ENCODE data around the gene PRUNE2.

Gene PRUNE2

DNA sequence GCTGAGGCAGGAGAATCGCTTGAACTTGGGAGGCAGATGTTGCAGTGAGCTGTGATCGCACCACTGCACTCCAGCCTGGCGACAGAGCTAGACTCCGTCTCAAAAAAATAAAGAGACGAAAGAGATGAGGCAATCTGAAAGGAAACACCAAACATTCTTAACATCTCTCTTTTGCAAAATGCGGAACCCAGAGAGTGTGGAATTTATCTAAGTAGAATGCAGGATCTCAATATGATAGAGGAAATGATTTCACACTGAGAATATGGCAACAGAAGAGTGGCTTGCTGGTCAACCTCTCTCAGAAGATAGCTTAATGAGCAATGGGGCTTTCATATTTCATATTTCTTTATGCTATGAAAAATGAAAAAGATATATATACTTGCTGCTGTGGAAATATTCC is 175.1 kb downstream of the PRUNE2 start:
- no peak for DNase-seq

DNA sequence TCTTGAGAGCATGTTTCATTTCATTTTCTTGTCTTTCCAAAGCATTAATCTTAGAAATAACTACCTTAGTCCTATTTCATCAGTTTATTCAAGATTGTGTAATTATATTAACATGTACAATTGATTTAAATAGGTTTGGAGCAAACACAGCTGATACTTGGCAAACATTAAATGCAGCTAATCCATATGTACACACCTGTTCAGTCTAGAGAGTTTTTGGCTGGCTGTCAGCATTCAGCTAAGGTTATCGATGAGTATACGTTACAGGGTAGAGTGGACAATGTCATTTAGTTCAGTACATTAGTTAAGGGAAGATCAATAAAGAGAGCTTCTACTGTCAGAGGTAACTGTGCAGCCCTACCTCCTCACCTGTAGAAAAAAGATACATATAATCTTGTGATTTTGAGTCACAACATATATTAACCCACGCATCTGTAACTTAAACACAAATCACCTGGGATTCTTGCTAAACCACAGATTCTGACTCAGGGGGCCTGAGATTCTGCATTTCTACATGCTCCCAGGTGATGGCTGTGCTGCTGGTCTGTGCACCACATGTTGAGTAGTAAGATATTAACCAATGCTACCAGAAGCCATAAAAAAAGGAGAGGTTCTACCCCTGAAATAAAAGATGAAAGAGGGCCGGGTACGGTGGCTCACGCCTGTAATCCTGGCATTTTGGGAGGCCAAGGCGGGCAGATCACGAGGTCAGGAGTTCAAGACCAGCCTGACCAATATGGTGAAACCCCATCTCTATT is 175.8 kb downstream of the PRUNE2 start:
- no peak for DNase-seq

DNA sequence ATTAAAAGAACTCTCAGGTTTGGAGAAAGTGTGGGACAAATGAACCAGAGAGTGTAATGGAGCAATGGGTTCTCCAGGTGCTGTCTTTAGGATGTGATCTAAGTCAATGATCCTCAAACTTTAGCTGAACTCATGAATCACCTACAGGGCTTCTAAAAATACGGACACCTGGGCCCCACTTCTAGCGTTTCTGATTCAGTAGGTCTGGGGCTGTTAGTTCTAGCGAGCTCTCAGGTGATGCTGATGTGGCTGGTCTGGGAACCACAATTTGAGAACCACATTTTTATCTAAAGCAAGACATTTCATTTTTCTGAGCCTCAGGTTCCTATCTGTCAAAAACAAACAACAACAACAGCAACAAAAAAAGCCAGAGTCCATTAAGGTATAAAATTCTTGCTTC is 176.8 kb downstream of the PRUNE2 start:
- no peak for DNase-seq

DNA sequence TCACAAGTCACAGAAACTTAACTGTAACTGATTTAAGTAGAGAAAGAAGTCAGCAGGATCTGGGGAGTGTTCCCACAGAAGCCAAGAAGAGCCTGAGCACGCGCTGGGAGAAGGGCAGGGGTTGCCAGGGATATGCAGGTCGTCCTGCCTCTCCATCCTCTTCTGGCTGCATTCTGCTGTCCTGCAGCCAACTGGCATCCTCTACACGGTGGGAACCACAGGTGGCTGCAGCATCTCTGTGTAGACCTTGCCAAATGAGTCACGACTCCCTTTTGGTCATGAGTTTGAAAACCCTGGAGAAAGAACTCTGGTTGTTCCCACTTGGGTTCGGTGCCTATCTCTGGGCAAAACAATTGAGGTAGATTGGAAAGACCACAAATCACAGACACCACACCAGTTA is 180.0 kb downstream of the PRUNE2 start:
- DNase-seq, result peak; percentile 1 to 47

DNA sequence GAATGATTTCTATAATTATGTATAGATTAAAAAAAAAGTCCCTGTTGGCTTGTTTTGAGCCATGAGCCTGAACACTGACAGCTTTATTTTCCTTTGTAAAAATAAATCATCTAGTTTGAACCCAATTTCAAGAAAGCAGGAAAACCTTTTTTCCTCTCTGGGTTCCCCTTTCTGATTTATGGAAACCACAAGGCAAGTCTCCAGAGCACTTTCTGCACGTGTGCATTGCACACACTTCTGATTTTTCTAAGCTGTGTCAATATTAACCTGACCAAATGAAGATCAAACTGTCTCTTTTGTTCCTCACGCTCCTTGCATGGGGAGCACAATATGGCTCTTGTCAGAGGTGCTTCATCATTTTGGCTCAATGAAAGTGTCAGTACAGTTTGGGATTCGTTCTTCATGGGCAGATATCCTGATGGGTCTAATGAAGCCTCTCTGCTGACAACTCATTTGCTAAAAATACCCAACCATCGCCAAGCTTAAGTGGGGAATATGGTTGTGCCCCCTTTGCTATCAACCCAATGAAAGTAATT is 180.8 kb downstream of the PRUNE2 start:
- peak in 1 of 2 experiments; percentile 1 for DNase-seq

DNA sequence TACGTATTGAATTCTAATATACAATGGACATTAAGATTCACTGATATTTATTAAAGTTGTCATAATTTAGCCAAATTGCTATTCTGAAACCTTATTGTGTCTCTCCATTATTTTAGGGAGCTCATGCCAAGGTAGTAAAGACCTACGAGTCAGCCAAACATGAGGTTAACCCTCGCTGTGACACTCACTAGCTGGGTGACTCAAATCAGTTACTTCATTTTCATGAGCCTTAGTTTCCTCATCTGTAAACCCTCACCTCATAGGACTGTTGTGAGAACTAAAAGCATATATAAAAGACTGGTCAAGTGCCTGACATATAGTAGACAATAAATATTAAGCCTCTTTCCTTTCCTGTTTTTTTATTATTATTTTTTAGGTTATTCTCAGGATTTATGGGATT is 185.7 kb downstream of the PRUNE2 start:
- DNase-seq, result no peak

DNA sequence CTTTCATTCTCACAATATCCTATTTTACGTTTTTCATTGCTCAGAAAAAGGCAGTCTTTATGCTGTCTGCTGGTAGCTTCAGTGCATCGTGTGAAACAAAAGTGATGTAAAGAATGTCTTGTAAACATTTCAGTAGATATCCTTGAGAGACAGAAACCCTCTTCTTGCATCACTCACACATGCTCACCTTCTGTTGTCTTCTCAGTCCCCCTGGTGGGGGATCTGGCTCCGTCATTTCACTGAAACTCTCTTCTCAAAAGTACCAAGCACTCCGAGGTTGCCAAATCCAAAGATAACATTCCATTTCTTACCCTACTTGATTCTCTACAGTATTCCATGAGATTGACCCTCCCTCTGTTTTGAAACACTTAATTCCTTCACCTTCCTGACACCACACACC is 187.7 kb downstream of the PRUNE2 start:
- DNase-seq, result no peak

DNA sequence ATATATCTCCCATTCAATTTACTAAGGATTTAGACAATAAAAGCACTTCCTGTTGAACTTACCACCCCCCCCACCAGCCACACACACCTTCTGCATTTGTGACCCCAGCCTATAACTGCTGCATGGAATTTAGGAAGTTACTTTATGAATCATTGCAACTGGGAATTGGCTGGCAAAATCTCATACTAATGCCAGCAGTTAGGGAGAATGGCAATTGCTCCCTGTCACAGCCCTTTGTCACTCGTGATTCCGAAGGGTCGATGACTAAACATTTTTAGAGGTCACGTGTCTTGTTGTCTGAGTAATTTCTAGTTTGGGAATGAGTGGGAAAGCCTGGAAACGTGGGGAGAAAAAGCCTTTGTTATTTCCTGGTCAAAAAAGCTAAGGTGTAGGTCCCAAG is 188.3 kb downstream of the PRUNE2 start:
- DNase-seq, result no peak

DNA sequence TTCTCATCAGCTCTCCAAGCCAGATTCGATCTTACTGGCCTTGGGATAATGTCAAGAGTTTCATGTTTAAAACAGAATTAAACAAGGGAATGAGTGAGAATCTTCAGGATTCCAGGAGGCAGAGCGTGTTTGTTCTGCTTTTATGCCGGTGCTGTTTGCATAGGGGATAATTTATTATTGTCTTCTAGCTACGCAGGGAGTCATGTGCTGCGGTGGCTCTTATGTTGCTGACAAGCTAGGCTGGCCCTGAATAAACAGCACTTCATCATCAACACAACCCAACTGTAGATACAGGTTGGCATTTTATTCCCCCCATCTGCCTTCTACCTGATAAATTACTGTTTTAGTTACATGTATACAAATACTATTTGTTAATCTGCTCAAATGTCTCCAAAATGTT is 188.7 kb downstream of the PRUNE2 start:
- no peak for DNase-seq

DNA sequence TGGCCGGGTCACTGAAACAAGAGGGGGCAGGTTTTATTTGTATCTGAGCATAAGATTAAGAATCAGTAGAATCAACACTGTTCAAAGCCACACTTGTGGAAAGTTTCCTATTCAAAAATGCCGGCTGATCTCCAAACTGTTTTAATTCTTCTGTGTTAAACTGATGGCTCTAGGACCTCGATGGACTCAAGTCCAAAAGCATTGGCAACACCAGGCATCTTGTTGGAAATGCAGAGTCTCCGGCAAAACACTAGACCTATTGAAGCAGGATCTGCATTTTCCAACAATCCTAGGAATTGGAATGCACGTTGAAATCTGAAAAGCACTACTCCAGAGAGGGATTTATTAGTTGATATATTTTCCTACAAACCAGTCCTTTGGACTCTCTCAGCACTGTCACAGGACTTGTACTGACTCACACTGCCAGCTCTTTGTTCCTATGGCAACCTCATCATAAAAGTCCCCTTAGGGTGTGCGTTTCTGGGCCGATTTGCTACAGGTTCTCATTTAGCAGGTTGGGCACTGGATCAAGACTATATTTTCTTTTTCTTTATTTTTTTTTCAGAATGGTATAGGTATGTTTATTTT is 189.7 kb downstream of the PRUNE2 start:
- no peak for DNase-seq

DNA sequence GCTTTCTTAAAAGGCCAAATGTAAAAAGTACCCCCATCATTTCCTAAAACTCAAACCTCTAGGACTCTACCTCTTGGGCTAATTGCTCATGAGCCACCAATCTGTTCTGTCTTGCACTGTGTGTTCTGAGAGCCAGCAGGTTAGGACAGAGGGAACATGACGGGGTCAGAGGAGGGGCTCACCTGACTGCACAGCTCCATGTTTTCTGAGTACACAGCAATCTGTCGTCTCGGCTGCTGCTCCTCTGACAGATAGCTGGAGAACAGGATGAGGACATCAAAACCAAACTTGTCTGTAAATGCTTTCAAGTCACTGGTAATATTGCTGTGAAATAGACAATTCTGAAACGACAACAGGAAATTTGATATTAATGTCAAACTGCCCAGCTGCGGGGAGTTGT is 192.5 kb downstream of the PRUNE2 start:
- DNase-seq, result no peak

DNA sequence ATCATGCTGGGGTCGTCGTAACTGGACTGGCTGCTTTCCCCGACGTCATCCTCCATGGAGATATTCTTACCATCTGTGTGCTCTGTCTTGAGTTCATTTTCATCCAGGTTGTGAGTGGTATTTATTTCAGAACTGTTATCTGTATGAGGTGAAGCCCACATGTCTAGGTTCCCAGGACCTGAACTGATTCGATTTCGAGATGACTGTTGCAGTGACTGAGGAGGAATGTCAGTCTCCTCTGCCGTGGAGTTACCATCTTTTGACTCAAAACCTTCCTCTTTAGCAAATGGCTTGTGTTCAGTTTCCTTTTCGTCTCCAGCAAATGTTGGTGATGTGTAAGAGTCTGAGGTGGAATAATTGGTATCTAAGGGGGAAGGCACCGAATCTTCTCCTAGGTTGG is 196.9 kb downstream of the PRUNE2 start:
- DNase-seq, result no peak

DNA sequence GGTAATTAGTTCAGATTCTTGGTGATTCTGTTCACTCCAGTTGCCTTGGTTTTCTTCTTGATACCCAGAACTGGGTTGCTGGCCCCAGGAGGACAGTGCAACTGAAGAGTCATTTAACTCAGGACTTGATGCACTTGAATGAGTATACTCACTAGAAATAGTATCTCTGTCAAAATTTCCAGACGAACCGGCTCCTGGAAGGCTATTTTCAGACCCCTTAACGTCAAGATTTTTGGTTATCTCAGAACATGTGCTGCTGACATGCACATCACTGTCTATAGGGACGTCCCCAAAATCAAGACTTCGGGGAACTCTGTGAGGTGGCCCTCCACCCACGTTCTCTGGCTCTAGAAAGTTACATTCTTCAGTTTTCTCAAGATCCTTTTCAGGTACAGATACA is 198.4 kb downstream of the PRUNE2 start:
- no peak for DNase-seq

DNA sequence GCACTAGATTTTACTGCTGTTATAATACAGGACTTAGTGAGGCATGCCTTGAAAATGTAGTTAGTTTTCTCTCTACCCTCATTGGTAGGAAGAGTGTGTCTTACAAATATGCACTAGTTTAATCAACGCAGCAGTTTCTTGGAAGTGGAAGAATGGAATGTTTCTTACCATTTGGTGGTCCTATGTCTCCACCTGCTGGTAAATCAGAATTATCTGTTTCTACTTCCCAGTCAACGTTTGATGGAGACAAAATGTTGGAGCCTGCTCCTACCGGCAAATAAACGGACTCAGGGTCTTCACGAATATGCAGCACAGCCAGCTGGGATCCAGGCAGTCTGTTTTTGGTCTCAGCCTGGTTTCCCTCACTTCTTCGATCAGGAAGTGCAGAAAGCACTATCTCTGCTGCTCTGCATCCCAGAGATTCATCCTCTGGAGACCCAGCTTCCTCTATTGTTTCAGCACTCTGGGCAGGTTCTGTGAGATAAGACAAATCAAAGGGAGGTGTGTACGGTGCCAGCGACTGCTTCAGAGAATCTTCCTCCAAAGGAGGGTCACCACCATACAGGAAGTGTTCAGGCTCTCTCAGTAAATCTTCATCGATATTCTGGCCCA is 201.2 kb downstream of the PRUNE2 start:
- peak in 1 of 2 experiments; percentile 30 for DNase-seq

DNA sequence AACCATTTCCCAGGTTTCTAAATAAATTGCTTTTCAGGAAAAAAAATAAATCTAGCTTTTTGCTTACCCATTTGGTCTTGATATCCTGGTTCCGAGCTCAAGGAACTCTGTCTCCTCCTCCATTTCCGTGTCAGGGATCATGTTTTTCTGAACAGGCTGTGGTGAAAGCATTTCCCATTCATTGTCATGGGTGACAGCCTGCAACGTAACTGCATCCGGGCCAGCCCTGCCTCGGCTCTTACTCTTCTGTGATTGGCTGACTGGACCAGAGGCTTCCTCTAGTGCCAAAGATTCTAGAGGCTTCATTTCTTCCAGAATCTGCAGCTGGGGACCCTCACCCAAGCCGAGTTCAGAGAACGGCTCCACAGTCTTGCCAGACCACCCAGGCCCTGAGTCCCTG is 202.6 kb downstream of the PRUNE2 start:
- DNase-seq, result no peak

DNA sequence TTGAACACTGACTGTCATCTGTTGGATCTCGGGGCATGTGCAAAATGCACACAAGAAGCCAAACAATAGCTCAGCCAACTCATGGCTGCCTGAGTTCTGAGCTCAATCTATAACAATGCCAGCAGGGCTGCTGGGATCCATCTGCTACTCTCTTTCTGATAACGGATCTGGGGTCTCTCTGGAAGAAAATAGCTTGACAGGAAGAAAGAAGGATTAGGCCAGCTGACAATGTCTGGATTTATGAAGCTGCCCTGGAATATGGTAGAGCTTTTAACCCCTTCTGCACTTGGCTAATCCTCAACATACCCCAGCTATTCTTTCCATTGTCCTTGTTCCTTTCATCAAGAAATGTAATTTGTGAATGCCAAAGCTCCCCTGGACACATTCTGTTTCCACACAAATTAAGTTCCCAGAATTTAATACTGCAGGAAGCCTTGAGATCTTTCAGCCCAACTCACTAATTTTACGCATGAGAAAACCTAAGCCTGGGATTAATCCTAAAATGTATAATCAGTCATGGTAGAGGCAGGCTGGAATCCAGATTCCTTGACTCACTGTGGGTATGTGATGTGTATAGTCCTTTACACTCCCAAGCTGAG is 204.4 kb downstream of the PRUNE2 start:
- DNase-seq, result peak in 1 of 2 experiments; percentile 5

DNA sequence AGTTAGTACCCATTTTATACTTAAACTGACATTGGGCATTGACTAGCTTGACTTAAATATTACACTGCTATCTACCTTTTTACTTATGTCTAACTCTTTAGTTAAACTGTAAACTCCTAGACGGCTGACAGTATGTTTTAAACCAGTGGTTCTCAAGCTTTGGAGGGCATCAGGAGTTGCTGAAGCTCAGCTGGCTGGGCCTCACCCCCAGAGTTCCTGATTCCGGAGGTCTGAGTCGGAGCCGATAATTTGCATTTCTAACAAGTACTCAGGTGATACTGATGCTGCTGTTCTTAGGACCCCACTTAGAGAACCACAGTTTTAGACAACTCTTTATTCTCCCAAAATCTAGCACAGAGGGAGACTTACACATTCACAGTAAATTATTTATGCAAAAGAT is 205.0 kb downstream of the PRUNE2 start:
- no peak for DNase-seq

DNA sequence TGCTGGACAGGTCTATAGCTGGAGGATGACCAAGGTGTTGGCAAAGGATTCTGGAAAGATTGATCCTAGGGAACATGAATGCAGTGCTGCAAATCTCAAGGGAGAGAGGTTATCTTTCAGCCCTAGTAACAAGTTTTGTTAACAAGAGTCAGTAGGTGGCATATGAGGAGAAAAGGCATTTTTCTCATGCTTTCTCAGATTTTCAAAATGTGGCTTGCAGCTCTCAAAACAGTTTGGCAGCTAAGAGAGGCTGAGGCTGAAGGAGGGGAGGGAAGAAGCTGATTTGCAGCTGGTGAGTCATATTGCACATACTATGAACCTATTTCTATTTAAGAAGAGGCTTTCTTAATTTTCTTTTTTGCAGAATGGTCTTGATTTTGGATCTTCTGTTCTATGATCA is 205.9 kb downstream of the PRUNE2 start:
- peak in 1 of 2 experiments; percentile 0 for DNase-seq

DNA sequence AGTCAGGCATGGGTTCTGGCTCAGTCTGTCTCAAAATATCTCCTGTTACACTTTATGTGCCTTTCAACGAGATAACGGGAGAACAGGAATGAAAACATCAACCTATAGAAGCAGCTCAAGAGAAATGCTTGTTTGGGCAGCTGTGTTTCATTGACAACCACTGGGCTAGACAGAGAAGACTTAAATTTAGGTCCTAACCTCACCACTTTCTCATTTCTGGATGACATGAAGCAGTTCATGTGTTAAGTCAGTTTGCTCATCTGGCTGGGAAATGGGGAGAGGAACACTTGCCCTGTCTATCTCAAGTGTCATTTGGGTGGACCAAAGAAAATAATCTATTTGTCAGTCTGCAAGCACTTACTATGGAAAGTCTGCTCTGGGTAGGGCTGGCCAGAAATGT is 208.4 kb downstream of the PRUNE2 start:
- no peak for DNase-seq

DNA sequence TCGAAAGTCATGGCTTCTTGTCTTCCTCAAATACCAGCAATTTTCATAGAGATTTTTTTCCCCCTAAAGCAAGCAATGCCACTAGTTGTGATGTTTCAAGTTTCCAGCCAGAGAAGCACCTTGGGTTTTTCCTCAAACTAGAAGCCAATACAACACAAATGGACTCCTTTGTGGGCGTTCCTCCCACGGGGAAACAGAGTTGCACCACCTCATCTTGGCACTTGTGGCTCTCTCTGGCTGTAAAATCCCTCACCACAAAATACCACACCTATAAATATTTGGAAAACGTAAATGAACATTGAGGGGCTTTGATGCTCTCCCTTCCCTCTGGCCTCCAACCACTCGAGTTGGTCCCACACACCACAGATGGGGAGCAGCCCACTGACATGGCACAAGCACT is 208.8 kb downstream of the PRUNE2 start:
- DNase-seq, result no peak

DNA sequence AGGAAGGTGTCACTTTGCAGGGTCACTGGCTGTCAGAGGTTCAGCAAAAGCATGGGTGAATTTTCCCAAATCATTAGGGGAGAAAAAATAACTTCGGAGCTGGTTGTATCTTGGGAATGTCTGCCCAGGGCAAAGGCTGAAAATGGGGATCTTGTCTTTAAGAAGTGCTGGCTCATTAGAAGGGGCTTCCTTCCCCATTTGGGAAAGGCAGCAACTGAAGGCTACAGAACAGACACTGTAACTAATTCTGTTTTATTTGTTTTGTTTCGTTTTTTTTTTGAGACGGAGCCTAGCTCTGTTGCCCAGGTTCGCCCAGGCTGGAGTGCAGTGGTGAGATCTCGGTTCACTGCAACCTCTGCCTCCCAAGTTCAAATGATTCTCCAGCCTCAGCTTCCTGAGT is 212.0 kb downstream of the PRUNE2 start:
- DNase-seq, result no peak

DNA sequence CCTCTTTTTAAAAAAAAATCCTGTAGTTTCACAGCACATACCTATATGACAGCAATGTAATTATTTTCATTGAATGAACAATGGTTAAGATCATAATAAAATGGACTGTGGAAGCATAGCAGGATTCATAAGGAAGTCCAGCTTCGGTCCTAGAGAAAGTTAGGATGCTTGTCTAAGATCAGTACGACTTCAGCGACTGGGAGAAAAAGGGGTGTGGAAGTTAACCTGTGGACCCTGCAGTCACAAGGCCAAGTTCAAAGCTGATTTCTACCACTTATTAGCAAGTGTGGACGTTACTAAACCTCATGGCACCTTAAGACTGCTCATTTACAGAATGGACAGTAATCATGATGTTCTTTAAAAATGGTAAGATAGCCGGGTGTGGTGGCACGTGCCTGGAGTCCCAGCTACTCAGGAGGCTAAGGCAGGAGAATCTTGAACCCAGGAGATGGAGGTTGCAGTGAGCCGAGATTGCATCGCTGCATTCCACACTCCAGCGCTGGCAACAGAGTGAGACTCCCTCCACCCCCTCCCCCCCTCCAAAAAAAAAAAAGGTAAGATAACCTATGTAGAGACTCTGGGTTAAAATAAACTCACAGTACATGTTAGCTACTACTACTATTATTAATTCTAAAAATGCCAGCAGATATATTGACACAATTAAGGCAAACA is 213.3 kb downstream of the PRUNE2 start:
- DNase-seq, result no peak
